HL-60 (cell line): ENCODE data around the gene GPR107.

Experiments
- DNase-seq, 2 experiments: peaks; one replicate each; pipeline ENCODE4 v3.0.0-alpha.2; 2010 to 2020; ENCODE audit warnings: low read depth in 1 of 2, low spot score in 1 of 2
- H3K27ac ChIP-seq: fragments of 250-450 bp; sonication (Bioruptor Pico); replicated peaks from 2 replicates; pipeline ENCODE4 v1.5.1; 2020; ENCODE audit warnings: mild to moderate bottlenecking, moderate library complexity
- H3K27me3 ChIP-seq: fragments of 250-450 bp; sonication (Bioruptor Pico); 2 replicates; pipeline ENCODE4 v1.5.1; 2021; ENCODE audit warnings: mild to moderate bottlenecking, moderate library complexity; ENCODE audit not compliant: insufficient read depth, poor library complexity, severe bottlenecking
- H3K4me3 ChIP-seq: replicated peaks from 2 replicates; pipeline ENCODE4 v1.5.1; 2011; ENCODE audit warnings: mild to moderate bottlenecking, control low read depth, low read length; ENCODE audit not compliant: insufficient read depth
- CTCF ChIP-seq: IDR thresholded peaks from one replicate; pipeline ENCODE4 v1.5.1; 2011; ENCODE audit warnings: low read length, control low read depth, inconsistent platforms; ENCODE audit not compliant: insufficient read depth
- GABPA ChIP-seq: IDR thresholded peaks from 2 replicates; pipeline ENCODE4 v1.6.1; 2012; ENCODE audit warnings: low read depth
- POLR2AphosphoS5 ChIP-seq: IDR thresholded peaks from 2 replicates; pipeline ENCODE4 v1.6.1; 2012; ENCODE audit warnings: low read depth
- REST ChIP-seq: IDR thresholded peaks from 2 replicates; pipeline ENCODE4 v1.6.1; 2012; ENCODE audit warnings: low read depth; ENCODE audit not compliant: insufficient replicate concordance
- SPI1 ChIP-seq: IDR thresholded peaks from 2 replicates; pipeline ENCODE4 v1.6.1; 2012; ENCODE audit warnings: low read depth, mild to moderate bottlenecking, borderline replicate concordance

The GPR107 gene

GRCh38 chr9:130138791-130139190 lies 85.1 kb downstream of the GPR107 start:
- Histone ChIP-seq H3K4me3 (no peak overlapping the region), H3K27ac (no peak overlapping the region), H3K27me3 (no peaks in the 10 kb centered on the region)
- TF ChIP-seq CTCF (no peak), POLR2AphosphoS5 (no peak), REST (no peak), GABPA (no peak), SPI1 (no peak)
- no peak for DNase-seq

GRCh38 chr9:130139251-130139650 lies 85.5 kb downstream of the GPR107 start:
- TF ChIP-seq SPI1 (no peak), GABPA (no peak), CTCF (no peak), POLR2AphosphoS5 (no peak), REST (no peak)
- Histone ChIP-seq H3K27me3 (peaks cover 3% of the 10 kb centered on the region), H3K27ac (no peak overlapping the region), H3K4me3 (no peak overlapping the region)
- no peak for DNase-seq

- TF ChIP-seq POLR2AphosphoS5 (no peak), REST (no peak), CTCF (no peak), SPI1 (no peak), GABPA (no peak)
- peak in 1 of 2 experiments; percentile 64 for DNase-seq
- no peak overlapping the region for H3K4me3 ChIP-seq
These were observed 87.0 kb downstream of the GPR107 start for GRCh38 chr9:130140706-130141105.

More at GRCh38 chr9:130140706-130141105, 87.0 kb downstream of the GPR107 start:
- peaks cover 11% of the 10 kb centered on the region for H3K27me3 ChIP-seq
- no peak overlapping the region for H3K27ac ChIP-seq
